Liver (tissue), 9 donors: ENCODE results near the gene FSD2. TPM values are rescaled to one million over a fixed set of nuclear protein-coding genes. Genes with fewer than 3 reads are reported as not detected.

Experiments
- DNase-seq: peaks from one replicate; pipeline ENCODE4 v3.0.0-alpha.2; 2017; ENCODE audit warnings: low spot score
- H3K27ac ChIP-seq, 2 donors: one replicate each; pipeline ENCODE4 v1.7.0; 2013; ENCODE audit warnings: inconsistent platforms in 2 of 2, low read length in 2 of 2, control low read depth in 1 of 2, low read depth in 1 of 2, mild to moderate bottlenecking in 1 of 2
- H3K27me3 ChIP-seq, 4 donors: one replicate each; pipeline versions ENCODE4 v1.6.1 to v1.7.0; 2013; ENCODE audit warnings: low read length in 3 of 4, inconsistent platforms in 1 of 4, mild to moderate bottlenecking in 1 of 4, moderate library complexity in 1 of 4; ENCODE audit not compliant: control insufficient read depth in 4 of 4, insufficient read depth in 4 of 4
- H3K36me3 ChIP-seq, 4 donors: one replicate each; pipeline versions ENCODE4 v1.6.1 to v1.7.0; 2013; ENCODE audit warnings: low read length in 3 of 4, mild to moderate bottlenecking in 3 of 4, low read depth in 1 of 4, moderate library complexity in 1 of 4; ENCODE audit not compliant: control insufficient read depth in 4 of 4, insufficient read depth in 3 of 4
- H3K4me1 ChIP-seq, 4 donors: one replicate each; pipeline versions ENCODE4 v1.6.1 to v1.7.0; 2013; ENCODE audit warnings: low read length in 3 of 4, mild to moderate bottlenecking in 3 of 4, moderate library complexity in 1 of 4; ENCODE audit not compliant: control insufficient read depth in 4 of 4, insufficient read depth in 4 of 4
- H3K4me3 ChIP-seq, 3 donors: one replicate each; pipeline versions ENCODE4 v1.6.1 to v1.7.0; 2013; ENCODE audit warnings: low read length in 3 of 3, control low read depth in 1 of 3, low read depth in 1 of 3, mild to moderate bottlenecking in 1 of 3
- H3K9ac ChIP-seq, 2 donors: one replicate each; pipeline ENCODE4 v1.7.0; 2013; ENCODE audit warnings: low read length in 2 of 2, mild to moderate bottlenecking in 2 of 2, moderate library complexity in 2 of 2, control low read depth in 1 of 2, low read depth in 1 of 2
- H3K9me3 ChIP-seq, 4 donors: one replicate each; pipeline versions ENCODE4 v1.6.1 to v1.7.0; 2013; ENCODE audit warnings: low read length in 3 of 4; ENCODE audit not compliant: control insufficient read depth in 4 of 4
- EGR1 ChIP-seq, 2 donors: IDR thresholded peaks; 2 replicates each; pipeline ENCODE4 v1.6.1; 2016 to 2018; ENCODE audit warnings: antibody characterized with exemption in 2 of 2, low read depth in 2 of 2
- FOXA1 ChIP-seq: IDR thresholded peaks from 2 replicates; pipeline ENCODE4 v1.6.1; 2016; ENCODE audit warnings: antibody characterized with exemption
- FOXA2 ChIP-seq: IDR thresholded peaks from 2 replicates; pipeline ENCODE4 v1.6.1; 2016; ENCODE audit warnings: antibody characterized with exemption
- GABPA ChIP-seq, 2 donors: IDR thresholded peaks in 1 of 2; conservative IDR thresholded peaks in 1 of 2; 2 replicates each; pipeline ENCODE4 v1.6.1; 2016; ENCODE audit warnings: antibody characterized with exemption in 2 of 2, mild to moderate bottlenecking in 1 of 2, moderate library complexity in 1 of 2
- HNF4A ChIP-seq, 2 donors: conservative IDR thresholded peaks; 2 replicates each; pipeline ENCODE4 v1.6.1; 2016; ENCODE audit warnings: antibody characterized with exemption in 2 of 2, mild to moderate bottlenecking in 2 of 2
- HNF4G ChIP-seq: IDR thresholded peaks from 2 replicates; pipeline ENCODE4 v1.6.1; 2016; ENCODE audit warnings: antibody characterized with exemption
- JUND ChIP-seq, 2 donors: IDR thresholded peaks; 2 replicates each; pipeline ENCODE4 v1.6.1; 2016; ENCODE audit warnings: antibody characterized with exemption in 2 of 2
- NR2F2 ChIP-seq: IDR thresholded peaks from 2 replicates; pipeline ENCODE4 v1.6.1; 2016; ENCODE audit warnings: antibody characterized with exemption
- RAD21 ChIP-seq, 2 donors: IDR thresholded peaks; 2 replicates each; pipeline ENCODE4 v1.6.1; 2016; ENCODE audit warnings: antibody characterized with exemption in 2 of 2, mild to moderate bottlenecking in 2 of 2
- RXRA ChIP-seq, 2 donors: IDR thresholded peaks; 2 replicates each; pipeline ENCODE4 v1.6.1; 2017 to 2018; ENCODE audit warnings: antibody characterized with exemption in 2 of 2, mild to moderate bottlenecking in 1 of 2
- SP1 ChIP-seq: IDR thresholded peaks from 2 replicates; pipeline ENCODE4 v1.6.1; 2018; ENCODE audit warnings: antibody characterized with exemption, mild to moderate bottlenecking
- TAF1 ChIP-seq: conservative IDR thresholded peaks from 2 replicates; pipeline ENCODE4 v1.6.1; 2016; ENCODE audit warnings: antibody characterized with exemption, mild to moderate bottlenecking
- YY1 ChIP-seq: IDR thresholded peaks from 2 replicates; pipeline ENCODE4 v1.6.1; 2016; ENCODE audit warnings: antibody characterized with exemption, mild to moderate bottlenecking
- WGBS: extraction: QIAGEN DNeasy Blood & Tissue Kit; methylation state at CpG from one replicate; pipeline ENCODE4 v1.1.7; 2013; 5-methylcytosine and 5-hydroxymethylcytosine counted together
- polyA plus RNA-seq, 2 donors: library from polyadenylated mRNA; stranded (reverse) in 1 of 2; unstranded in 1 of 2; fragments of 200-250 nt in 1 of 2; fragments of >200 nt in 1 of 2; fragmentation: Nextera tagmentation in 1 of 2; extraction: Ambion mirVana in 1 of 2; gene quantifications; one replicate each; pipeline versions ENCODE4 v1.2.1 to v1.2.3, GENCODE V29; 2013 to 2015
- total RNA-seq, 2 donors: library from RNA; depleted of rRNA; stranded (reverse); fragments of >200 nt; gene quantifications; one replicate each; pipeline ENCODE4 v1.2.3, GENCODE V29; 2014
- TF ChIP-seq, protein P1 (sequence below): IDR thresholded peaks from 2 replicates; pipeline ENCODE4 v1.6.1; 2016; ENCODE audit warnings: antibody characterized with exemption, mild to moderate bottlenecking
- TF ChIP-seq, protein P2 (sequence below): fragments of 150-350 bp; IDR thresholded peaks from 2 replicates; pipeline ENCODE4 v1.5.1; 2017; ENCODE audit warnings: improper control_type of control experiment, low read depth, low read length; ENCODE audit not compliant: missing input control
- TF ChIP-seq, protein P3 (sequence below): IDR thresholded peaks from 2 replicates; pipeline ENCODE4 v1.6.1; 2016; ENCODE audit warnings: antibody characterized with exemption
- TF ChIP-seq, protein P4 (sequence below): IDR thresholded peaks from 2 replicates; pipeline ENCODE4 v1.6.1; 2016; ENCODE audit warnings: antibody characterized with exemption
- TF ChIP-seq, protein P5 (sequence below): IDR thresholded peaks from 2 replicates; pipeline ENCODE4 v1.6.1; 2016; ENCODE audit warnings: antibody characterized with exemption
- donor health status: healthy.
- donor health status: healthy.
- donor health status: healthy.
- donor health status: healthy.
- donor health status: healthy.

The FSD2 gene
- total and polyA plus RNA-seq, 4 donors: under 0.01 to 0.10 (median 0.05) TPM; not detected in 1

DNA sequence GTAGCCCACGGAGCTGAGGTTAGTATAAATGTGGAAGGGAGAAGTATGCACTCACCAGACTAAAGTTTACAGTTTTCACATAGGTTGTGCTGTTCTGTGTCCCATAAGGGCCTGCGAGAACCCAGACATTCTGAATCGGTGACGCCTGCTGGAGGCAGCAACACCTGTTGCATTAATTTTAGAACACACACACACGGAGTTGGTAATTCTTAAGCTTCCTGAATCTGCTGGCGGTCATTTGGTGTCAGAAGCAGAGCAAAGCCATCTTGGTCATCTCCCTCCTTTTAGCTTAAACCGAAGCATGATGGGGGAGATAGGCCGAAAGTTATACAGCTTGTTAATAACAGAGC lies 55.1 kb downstream of the FSD2 start (continued):
- no peak for TF ChIP-seq EGR1 (IDR thresholded peaks at IDR 0.05; ENCODE audit: low read depth in 2 of 2)
- TF ChIP-seq, protein P1, sequence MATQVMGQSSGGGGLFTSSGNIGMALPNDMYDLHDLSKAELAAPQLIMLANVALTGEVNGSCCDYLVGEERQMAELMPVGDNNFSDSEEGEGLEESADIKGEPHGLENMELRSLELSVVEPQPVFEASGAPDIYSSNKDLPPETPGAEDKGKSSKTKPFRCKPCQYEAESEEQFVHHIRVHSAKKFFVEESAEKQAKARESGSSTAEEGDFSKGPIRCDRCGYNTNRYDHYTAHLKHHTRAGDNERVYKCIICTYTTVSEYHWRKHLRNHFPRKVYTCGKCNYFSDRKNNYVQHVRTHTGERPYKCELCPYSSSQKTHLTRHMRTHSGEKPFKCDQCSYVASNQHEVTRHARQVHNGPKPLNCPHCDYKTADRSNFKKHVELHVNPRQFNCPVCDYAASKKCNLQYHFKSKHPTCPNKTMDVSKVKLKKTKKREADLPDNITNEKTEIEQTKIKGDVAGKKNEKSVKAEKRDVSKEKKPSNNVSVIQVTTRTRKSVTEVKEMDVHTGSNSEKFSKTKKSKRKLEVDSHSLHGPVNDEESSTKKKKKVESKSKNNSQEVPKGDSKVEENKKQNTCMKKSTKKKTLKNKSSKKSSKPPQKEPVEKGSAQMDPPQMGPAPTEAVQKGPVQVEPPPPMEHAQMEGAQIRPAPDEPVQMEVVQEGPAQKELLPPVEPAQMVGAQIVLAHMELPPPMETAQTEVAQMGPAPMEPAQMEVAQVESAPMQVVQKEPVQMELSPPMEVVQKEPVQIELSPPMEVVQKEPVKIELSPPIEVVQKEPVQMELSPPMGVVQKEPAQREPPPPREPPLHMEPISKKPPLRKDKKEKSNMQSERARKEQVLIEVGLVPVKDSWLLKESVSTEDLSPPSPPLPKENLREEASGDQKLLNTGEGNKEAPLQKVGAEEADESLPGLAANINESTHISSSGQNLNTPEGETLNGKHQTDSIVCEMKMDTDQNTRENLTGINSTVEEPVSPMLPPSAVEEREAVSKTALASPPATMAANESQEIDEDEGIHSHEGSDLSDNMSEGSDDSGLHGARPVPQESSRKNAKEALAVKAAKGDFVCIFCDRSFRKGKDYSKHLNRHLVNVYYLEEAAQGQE: no peak
- no peak for TF ChIP-seq HNF4G
- no peak for TF ChIP-seq RAD21 (IDR thresholded peaks at IDR 0.05)

DNA sequence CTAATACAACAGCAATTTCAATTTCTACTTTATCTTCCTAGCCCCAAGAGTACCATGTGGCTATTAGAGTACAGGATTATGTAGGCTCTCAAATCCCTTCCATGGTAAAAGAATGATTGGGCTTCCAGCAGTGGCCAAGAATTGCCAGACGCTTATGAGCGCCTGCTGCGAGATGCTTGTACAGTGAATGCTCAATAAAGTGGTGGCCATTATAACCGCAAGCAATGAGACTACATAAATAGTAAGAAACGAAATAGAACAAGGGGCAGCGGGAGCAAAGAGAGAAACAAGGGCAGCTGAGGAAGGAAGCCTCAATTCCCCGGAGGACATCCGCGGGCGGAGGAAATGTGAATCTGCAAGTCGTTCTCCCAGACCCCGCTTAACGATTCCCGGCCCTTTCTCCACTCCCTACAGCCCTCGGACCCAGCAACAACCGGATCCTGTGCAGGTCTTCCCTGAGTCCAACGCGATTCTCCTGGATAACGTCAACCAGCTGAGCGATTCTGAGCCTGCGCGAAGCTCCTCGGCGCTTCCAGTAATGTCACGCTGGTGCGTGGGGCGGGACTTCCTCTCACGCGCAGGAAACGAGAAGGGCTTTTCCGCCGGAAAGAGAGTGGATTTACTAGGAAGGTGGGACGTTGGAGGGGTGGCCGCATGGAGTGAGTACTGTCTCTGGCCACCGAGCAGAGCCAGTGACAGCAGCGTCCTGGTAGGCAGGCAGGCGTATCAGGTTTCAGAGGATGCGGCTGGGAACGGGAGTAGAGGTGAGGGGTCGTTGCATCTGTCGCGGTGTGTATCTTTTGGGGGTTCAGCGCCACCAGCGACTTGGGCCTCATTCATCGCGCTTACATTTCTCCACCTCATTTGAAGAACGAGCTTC lies 55.7 kb downstream of the FSD2 start:
- Histone ChIP-seq H3K9me3 (no peaks in the 10 kb centered on the region), H3K36me3 (peaks cover 2 to 18% (median 9%) of the 10 kb centered on the region in 4 donors), H3K27me3 (no peaks in the 10 kb centered on the region), H3K4me1 (peaks cover 6 to 24% (median 10%) of the 10 kb centered on the region in 4 donors), H3K4me3 (peak overlapping the region; percentile 70 to 95 (median 95)), H3K9ac (peak overlapping the region; percentile 63 to 92), H3K27ac (peak overlapping the region; percentile 78 to 81)
- DNase-seq: peak; percentile 88
- WGBS: under 1% methylated on average over 47 of the region's 47 CpGs
- no peak for TF ChIP-seq FOXA1
- TF ChIP-seq, protein P2, sequence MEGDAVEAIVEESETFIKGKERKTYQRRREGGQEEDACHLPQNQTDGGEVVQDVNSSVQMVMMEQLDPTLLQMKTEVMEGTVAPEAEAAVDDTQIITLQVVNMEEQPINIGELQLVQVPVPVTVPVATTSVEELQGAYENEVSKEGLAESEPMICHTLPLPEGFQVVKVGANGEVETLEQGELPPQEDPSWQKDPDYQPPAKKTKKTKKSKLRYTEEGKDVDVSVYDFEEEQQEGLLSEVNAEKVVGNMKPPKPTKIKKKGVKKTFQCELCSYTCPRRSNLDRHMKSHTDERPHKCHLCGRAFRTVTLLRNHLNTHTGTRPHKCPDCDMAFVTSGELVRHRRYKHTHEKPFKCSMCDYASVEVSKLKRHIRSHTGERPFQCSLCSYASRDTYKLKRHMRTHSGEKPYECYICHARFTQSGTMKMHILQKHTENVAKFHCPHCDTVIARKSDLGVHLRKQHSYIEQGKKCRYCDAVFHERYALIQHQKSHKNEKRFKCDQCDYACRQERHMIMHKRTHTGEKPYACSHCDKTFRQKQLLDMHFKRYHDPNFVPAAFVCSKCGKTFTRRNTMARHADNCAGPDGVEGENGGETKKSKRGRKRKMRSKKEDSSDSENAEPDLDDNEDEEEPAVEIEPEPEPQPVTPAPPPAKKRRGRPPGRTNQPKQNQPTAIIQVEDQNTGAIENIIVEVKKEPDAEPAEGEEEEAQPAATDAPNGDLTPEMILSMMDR: no peak
- TF ChIP-seq RAD21 (IDR thresholded peaks at IDR 0.05): peak; percentile 51 to 60
- no peak for TF ChIP-seq HNF4G
- peak; percentile 57 to 83 for TF ChIP-seq EGR1 (IDR thresholded peaks at IDR 0.05; ENCODE audit: low read depth in 2 of 2)
- TF ChIP-seq GABPA (IDR thresholded peaks at IDR 0.05 in 1 of 2, conservative IDR thresholded peaks at IDR 0.05 in 1 of 2): peak; percentile 89 to 100
- peak; percentile 94 for TF ChIP-seq YY1
- TF ChIP-seq, protein P3, sequence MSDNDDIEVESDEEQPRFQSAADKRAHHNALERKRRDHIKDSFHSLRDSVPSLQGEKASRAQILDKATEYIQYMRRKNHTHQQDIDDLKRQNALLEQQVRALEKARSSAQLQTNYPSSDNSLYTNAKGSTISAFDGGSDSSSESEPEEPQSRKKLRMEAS: peak; percentile 99
- TF ChIP-seq NR2F2: peak; percentile 26
- peak; percentile 39 for TF ChIP-seq SP1
- peak in 1 of 2 donors; percentile 35 for TF ChIP-seq RXRA (IDR thresholded peaks at IDR 0.05)
- peak; percentile 86 for TF ChIP-seq TAF1
- no peak for TF ChIP-seq JUND (IDR thresholded peaks at IDR 0.05)
- no peak for TF ChIP-seq FOXA2
- TF ChIP-seq, protein P1: peak; percentile 79
- TF ChIP-seq, protein P4, sequence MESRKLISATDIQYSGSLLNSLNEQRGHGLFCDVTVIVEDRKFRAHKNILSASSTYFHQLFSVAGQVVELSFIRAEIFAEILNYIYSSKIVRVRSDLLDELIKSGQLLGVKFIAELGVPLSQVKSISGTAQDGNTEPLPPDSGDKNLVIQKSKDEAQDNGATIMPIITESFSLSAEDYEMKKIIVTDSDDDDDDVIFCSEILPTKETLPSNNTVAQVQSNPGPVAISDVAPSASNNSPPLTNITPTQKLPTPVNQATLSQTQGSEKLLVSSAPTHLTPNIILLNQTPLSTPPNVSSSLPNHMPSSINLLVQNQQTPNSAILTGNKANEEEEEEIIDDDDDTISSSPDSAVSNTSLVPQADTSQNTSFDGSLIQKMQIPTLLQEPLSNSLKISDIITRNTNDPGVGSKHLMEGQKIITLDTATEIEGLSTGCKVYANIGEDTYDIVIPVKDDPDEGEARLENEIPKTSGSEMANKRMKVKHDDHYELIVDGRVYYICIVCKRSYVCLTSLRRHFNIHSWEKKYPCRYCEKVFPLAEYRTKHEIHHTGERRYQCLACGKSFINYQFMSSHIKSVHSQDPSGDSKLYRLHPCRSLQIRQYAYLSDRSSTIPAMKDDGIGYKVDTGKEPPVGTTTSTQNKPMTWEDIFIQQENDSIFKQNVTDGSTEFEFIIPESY: peak; percentile 94
- peak; percentile 16 to 17 for TF ChIP-seq HNF4A (conservative IDR thresholded peaks at IDR 0.05)
- TF ChIP-seq, protein P5, sequence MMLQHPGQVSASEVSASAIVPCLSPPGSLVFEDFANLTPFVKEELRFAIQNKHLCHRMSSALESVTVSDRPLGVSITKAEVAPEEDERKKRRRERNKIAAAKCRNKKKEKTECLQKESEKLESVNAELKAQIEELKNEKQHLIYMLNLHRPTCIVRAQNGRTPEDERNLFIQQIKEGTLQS: no peak
